Activated T-cell treated with anti-CD3 and anti-CD28 coated beads, Interleukin-2, amount 50 U/mL, for 24 hours (primary cell): ENCODE data around the gene NKD2.
A peak's percentile ranks its signal among the peaks of the same experiment; 100 is the strongest.
"Not testable (repeated sequence)": the region's sequence is repeated elsewhere in the genome, so short reads cannot be mapped to it uniquely, and the experiment has no call there.

ENCODE experiments used
- DNase-seq: peaks from one replicate; pipeline ENCODE4 v3.0.0-alpha.2; 2020
- H3K27ac Mint-ChIP-seq: 2 replicates; pipeline ENCODE4 v1.8.0; 2020; ENCODE audit warnings: mild to moderate bottlenecking, mixed read lengths
- H3K27me3 Mint-ChIP-seq: 2 replicates; pipeline ENCODE4 v1.8.0; 2020; ENCODE audit warnings: mixed read lengths
- H3K36me3 Mint-ChIP-seq: 2 replicates; pipeline ENCODE4 v1.8.0; 2020; ENCODE audit warnings: low read depth, mixed read lengths
- H3K4me1 Mint-ChIP-seq: 2 replicates; pipeline ENCODE4 v1.8.0; 2020; ENCODE audit warnings: low read depth, mixed read lengths
- H3K4me3 Mint-ChIP-seq: 2 replicates; pipeline ENCODE4 v1.8.0; 2020; ENCODE audit warnings: mild to moderate bottlenecking, moderate library complexity, mixed read lengths
- H3K9me3 Mint-ChIP-seq: 2 replicates; pipeline ENCODE4 v1.8.0; 2020; ENCODE audit warnings: mixed read lengths

The NKD2 gene

GRCh38 chr5:984774-985173 is 23.8 kb upstream of the NKD2 start:
- Mint-ChIP-seq H3K4me3 (no peak overlapping the region), H3K27ac (no peak overlapping the region)

GRCh38 chr5:987761-988160 is 20.8 kb upstream of the NKD2 start:
- Mint-ChIP-seq H3K36me3 (peaks cover 3% of the 10 kb centered on the region), H3K4me3 (no peak overlapping the region), H3K9me3 (peaks cover 31% of the 10 kb centered on the region), H3K4me1 (peaks cover 12% of the 10 kb centered on the region), H3K27me3 (peaks cover 73% of the 10 kb centered on the region), H3K27ac (no peak overlapping the region)
- no peak for DNase-seq

More at GRCh38 chr5:984774-985173, 23.8 kb upstream of the NKD2 start:
- Mint-ChIP-seq H3K36me3 (peaks cover 3% of the 10 kb centered on the region), H3K9me3 (peaks cover 31% of the 10 kb centered on the region), H3K4me1 (peaks cover 9% of the 10 kb centered on the region), H3K27me3 (peaks cover 50% of the 10 kb centered on the region)
- DNase-seq, result no peak

- DNase-seq, result no peak
- Mint-ChIP-seq H3K4me1 (peaks cover 12% of the 10 kb centered on the region), H3K9me3 (peaks cover 31% of the 10 kb centered on the region), H3K36me3 (peaks cover 3% of the 10 kb centered on the region), H3K27ac (no peak overlapping the region), H3K4me3 (no peak overlapping the region), H3K27me3 (peaks cover 74% of the 10 kb centered on the region)
Observed at GRCh38 chr5:988322-988721, 20.3 kb upstream of the NKD2 start.

- H3K36me3 Mint-ChIP-seq, result peaks cover 3% of the 10 kb centered on the region
- H3K4me3 Mint-ChIP-seq, result no peak overlapping the region
- no peak overlapping the region for H3K27ac Mint-ChIP-seq
- H3K9me3 Mint-ChIP-seq, result peaks cover 22% of the 10 kb centered on the region
- no peak for DNase-seq
- H3K27me3 Mint-ChIP-seq, result peaks cover 64% of the 10 kb centered on the region
- H3K4me1 Mint-ChIP-seq, result peaks cover 3% of the 10 kb centered on the region
Observed at GRCh38 chr5:989961-990530, 18.6 kb upstream of the NKD2 start.

- no peak overlapping the region for H3K4me3 Mint-ChIP-seq
- peaks cover 11% of the 10 kb centered on the region for H3K9me3 Mint-ChIP-seq
- no peak for DNase-seq
- H3K36me3 Mint-ChIP-seq, result peaks cover 3% of the 10 kb centered on the region
- H3K27me3 Mint-ChIP-seq, result peaks cover 52% of the 10 kb centered on the region
- H3K4me1 Mint-ChIP-seq, result peaks cover 8% of the 10 kb centered on the region
- H3K27ac Mint-ChIP-seq, result no peak overlapping the region
Observed at GRCh38 chr5:991472-992267, 16.9 kb upstream of the NKD2 start.

GRCh38 chr5:994272-994607 is 14.4 kb upstream of the NKD2 start:
- Mint-ChIP-seq H3K4me1 (peaks cover 15% of the 10 kb centered on the region), H3K9me3 (no peaks in the 10 kb centered on the region), H3K27ac (no peak overlapping the region), H3K36me3 (no peaks in the 10 kb centered on the region), H3K27me3 (peaks cover 32% of the 10 kb centered on the region), H3K4me3 (no peak overlapping the region)
- DNase-seq, result no peak

- H3K4me3 Mint-ChIP-seq, result no peak overlapping the region
- peaks cover 15% of the 10 kb centered on the region for H3K4me1 Mint-ChIP-seq
- H3K36me3 Mint-ChIP-seq, result no peaks in the 10 kb centered on the region
- no peak for DNase-seq
- H3K9me3 Mint-ChIP-seq, result no peaks in the 10 kb centered on the region
- peaks cover 27% of the 10 kb centered on the region for H3K27me3 Mint-ChIP-seq
- no peak overlapping the region for H3K27ac Mint-ChIP-seq
Observed at GRCh38 chr5:994821-995220, 13.8 kb upstream of the NKD2 start.

GRCh38 chr5:995318-995717 is 13.3 kb upstream of the NKD2 start:
- DNase-seq, result no peak
- Mint-ChIP-seq H3K36me3 (no peaks in the 10 kb centered on the region), H3K4me3 (no peak overlapping the region), H3K9me3 (no peaks in the 10 kb centered on the region), H3K27me3 (peaks cover 22% of the 10 kb centered on the region), H3K4me1 (peaks cover 14% of the 10 kb centered on the region), H3K27ac (no peak overlapping the region)

GRCh38 chr5:997001-997474 is 11.6 kb upstream of the NKD2 start:
- Mint-ChIP-seq H3K9me3 (no peaks in the 10 kb centered on the region), H3K27ac (no peak overlapping the region), H3K36me3 (no peaks in the 10 kb centered on the region), H3K4me3 (no peak overlapping the region), H3K27me3 (peaks cover 11% of the 10 kb centered on the region), H3K4me1 (peaks cover 12% of the 10 kb centered on the region)
- DNase-seq, result peak; percentile 35

- H3K36me3 Mint-ChIP-seq, result no peaks in the 10 kb centered on the region
- H3K4me3 Mint-ChIP-seq, result no peak overlapping the region
- no peak for DNase-seq
- no peak overlapping the region for H3K27ac Mint-ChIP-seq
- H3K4me1 Mint-ChIP-seq, result peaks cover 17% of the 10 kb centered on the region
- H3K9me3 Mint-ChIP-seq, result no peaks in the 10 kb centered on the region
- H3K27me3 Mint-ChIP-seq, result peaks cover 6% of the 10 kb centered on the region
Observed at GRCh38 chr5:997711-998110, 10.9 kb upstream of the NKD2 start.

- no peaks in the 10 kb centered on the region for H3K36me3 Mint-ChIP-seq
- H3K27ac Mint-ChIP-seq, result no peak overlapping the region
- H3K4me1 Mint-ChIP-seq, result peaks cover 24% of the 10 kb centered on the region
- no peak for DNase-seq
- no peaks in the 10 kb centered on the region for H3K9me3 Mint-ChIP-seq
- H3K27me3 Mint-ChIP-seq, result peaks cover 10% of the 10 kb centered on the region
- no peak overlapping the region for H3K4me3 Mint-ChIP-seq
Observed at GRCh38 chr5:998246-999031, 10.2 kb upstream of the NKD2 start.

GRCh38 chr5:999032-999501 is 9.5 kb upstream of the NKD2 start:
- H3K4me3 Mint-ChIP-seq, result no peak overlapping the region
- H3K27me3 Mint-ChIP-seq, result peaks cover 11% of the 10 kb centered on the region
- H3K27ac Mint-ChIP-seq, result no peak overlapping the region
- DNase-seq, result peak; percentile 23
- no peaks in the 10 kb centered on the region for H3K36me3 Mint-ChIP-seq
- H3K4me1 Mint-ChIP-seq, result peaks cover 29% of the 10 kb centered on the region
- no peaks in the 10 kb centered on the region for H3K9me3 Mint-ChIP-seq

- H3K4me3 Mint-ChIP-seq, result no peak overlapping the region
- H3K27me3 Mint-ChIP-seq, result peaks cover 14% of the 10 kb centered on the region
- no peaks in the 10 kb centered on the region for H3K36me3 Mint-ChIP-seq
- no peaks in the 10 kb centered on the region for H3K9me3 Mint-ChIP-seq
- peaks cover 32% of the 10 kb centered on the region for H3K4me1 Mint-ChIP-seq
- no peak overlapping the region for H3K27ac Mint-ChIP-seq
- DNase-seq, result no peak
Observed at GRCh38 chr5:999724-1000123, 8.9 kb upstream of the NKD2 start.

GRCh38 chr5:1000329-1000728 is 8.3 kb upstream of the NKD2 start:
- H3K4me1 Mint-ChIP-seq, result peaks cover 32% of the 10 kb centered on the region
- H3K27ac Mint-ChIP-seq, result no peak overlapping the region
- H3K27me3 Mint-ChIP-seq, result peaks cover 15% of the 10 kb centered on the region
- no peak for DNase-seq
- H3K9me3 Mint-ChIP-seq, result no peaks in the 10 kb centered on the region
- no peak overlapping the region for H3K4me3 Mint-ChIP-seq
- no peaks in the 10 kb centered on the region for H3K36me3 Mint-ChIP-seq

- not testable (repeated sequence) for DNase-seq, H3K27ac Mint-ChIP-seq, H3K4me3 Mint-ChIP-seq, H3K36me3 Mint-ChIP-seq, H3K9me3 Mint-ChIP-seq
- H3K4me1 Mint-ChIP-seq, result peaks cover 33% of the 10 kb centered on the region
- H3K27me3 Mint-ChIP-seq, result peaks cover 20% of the 10 kb centered on the region
Observed at GRCh38 chr5:1000831-1001230, 7.8 kb upstream of the NKD2 start.
